Skin epidermis (tissue), 12 donors: Measurements from ENCODE around the gene FSHR.

ENCODE experiments used
- H3K27ac ChIP-seq, 21 experiments: fragments of 200-600 bp; sonication (generic) in 11 of 21; one replicate each; pipeline ENCODE4 v1.5.0; 2020; ENCODE audit warnings: mild to moderate bottlenecking in 3 of 21, inconsistent platforms in 2 of 21, moderate library complexity in 2 of 21
- H3K4me3 ChIP-seq, 7 experiments: fragments of 200-600 bp; sonication (generic) in 2 of 7; one replicate each; pipeline ENCODE4 v1.5.0; 2020; ENCODE audit warnings: inconsistent platforms in 2 of 7, mild to moderate bottlenecking in 2 of 7, moderate library complexity in 1 of 7

FSHR gene

DNA sequence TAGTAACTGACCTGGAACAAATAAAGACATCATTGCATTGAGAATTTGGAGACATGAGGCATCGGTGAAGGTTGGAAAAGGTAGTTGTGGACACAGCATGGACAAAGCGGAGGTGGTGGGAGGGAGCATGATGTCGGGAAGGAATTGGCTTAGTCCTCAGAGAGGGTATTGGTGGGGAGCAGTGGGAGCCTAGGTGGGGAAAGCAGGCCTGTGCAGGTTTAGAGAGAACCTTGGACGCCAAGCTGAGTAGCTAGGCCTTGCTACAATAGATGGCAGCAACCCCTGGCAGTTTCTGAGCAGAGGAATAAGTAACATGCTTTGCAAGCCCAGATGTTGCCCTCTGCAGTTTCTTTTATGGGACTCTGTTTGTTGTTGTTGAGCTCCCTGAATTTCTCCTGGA lies 221.6 kb downstream of the FSHR start:
- Histone ChIP-seq H3K27ac (no peak overlapping the region), H3K4me3 (no peak overlapping the region)

GRCh38 chr2:48929571-48930301 lies 224.6 kb downstream of the FSHR start:
- no peak overlapping the region for H3K4me3 ChIP-seq
- H3K27ac ChIP-seq, result no peak overlapping the region

GRCh38 chr2:48927355-48927754 lies 227.0 kb downstream of the FSHR start:
- H3K4me3 ChIP-seq, result no peak overlapping the region
- no peak overlapping the region for H3K27ac ChIP-seq

- Histone ChIP-seq H3K27ac (no peak overlapping the region), H3K4me3 (no peak overlapping the region)
Observed at GRCh38 chr2:48915884-48916283, 238.4 kb downstream of the FSHR start.

- Histone ChIP-seq H3K27ac (no peak overlapping the region), H3K4me3 (no peak overlapping the region)
Observed at GRCh38 chr2:48915227-48915626, 239.1 kb downstream of the FSHR start.

GRCh38 chr2:48914477-48915089 lies 239.7 kb downstream of the FSHR start:
- H3K27ac ChIP-seq, result no peak overlapping the region
- H3K4me3 ChIP-seq, result no peak overlapping the region
